GM12878 (cell line): Measurements from ENCODE around the gene KCNMB4. TPM values are rescaled to one million over a fixed set of nuclear protein-coding genes. Genes with fewer than 3 reads are reported as not detected.

Source experiments
- ATAC-seq: fragments of 200-7000 bp; cut with Tn5 transposase; 3 replicates; pipeline ENCODE4 v1.9.1; 2020; ENCODE audit warnings: mild to moderate bottlenecking, moderate library complexity
- BruUV-seq: library from RNA; stranded (reverse); fragments of 400-500 nt; replicated peaks from 2 replicates; lab custom pipeline; 2021; lab: Mats Ljungman, UMichigan
- CTCF ChIA-PET: fragments of 300-600 bp; sonication (Branson Sonifier 250); formaldehyde crosslinking; extraction: SDS; loops from one replicate; lab custom pipeline; 2021; ENCODE audit warnings: inconsistent platforms; lab: Yijun Ruan, JAX
- POLR2A ChIA-PET: fragments of 350-600 bp; formaldehyde crosslinking; extraction: SDS; loops from one replicate; lab custom pipeline; 2021; ENCODE audit warnings: inconsistent platforms; lab: Charles Lee
- RAD21 ChIA-PET: fragments of 300-600 bp; sonication (Branson Sonifier 250); formaldehyde crosslinking; loops from one replicate; lab custom pipeline; 2023; ENCODE audit warnings: antibody characterized with exemption; ENCODE audit not compliant: unreplicated experiment; lab: Charles Lee
- SMC1A ChIA-PET: fragments of 300-600 bp; sonication (Branson Sonifier 250); formaldehyde crosslinking; loops from one replicate; lab custom pipeline; 2023; ENCODE audit not compliant: unreplicated experiment, uncharacterized antibody; lab: Charles Lee
- DNase-seq: peaks from one replicate; pipeline ENCODE4 v3.0.0-alpha.2; 2011; ENCODE audit warnings: low read depth, low spot score
- FAIRE-seq: peaks from 3 replicates; lab custom pipeline; 2011; peaks lifted over from hg19 to GRCh38; lab: Jason Lieb, UNC
- H2AFZ ChIP-seq: 2 replicates; pipeline ENCODE4 v1.6.0; 2011; ENCODE audit warnings: low read depth, low read length, control low read depth; ENCODE audit not compliant: control insufficient read depth
- H3K27ac ChIP-seq: 2 replicates; pipeline ENCODE4 v1.5.1; 2011; ENCODE audit warnings: control low read depth; ENCODE audit not compliant: control insufficient read depth, insufficient read depth
- H3K27me3 ChIP-seq, 2 experiments: replicated peaks in 1 of 2; 2 replicates each; pipeline versions ENCODE4 v1.6.0 to v1.6.1; 2011; ENCODE audit warnings: low read length in 1 of 2; ENCODE audit not compliant: control insufficient read depth in 2 of 2, insufficient read depth in 2 of 2
- H3K36me3 ChIP-seq, 2 experiments: 2 replicates each; pipeline ENCODE4 v1.5.1; 2011; ENCODE audit warnings: low read length in 1 of 2; ENCODE audit not compliant: control insufficient read depth in 2 of 2, insufficient read depth in 2 of 2
- H3K4me1 ChIP-seq: 2 replicates; pipeline ENCODE4 v1.6.1; 2011; ENCODE audit warnings: mild to moderate bottlenecking, low read length, moderate library complexity, mixed read lengths; ENCODE audit not compliant: control insufficient read depth, insufficient read depth
- H3K4me2 ChIP-seq: 2 replicates; pipeline ENCODE4 v1.6.0; 2011; ENCODE audit warnings: control low read depth; ENCODE audit not compliant: control insufficient read depth, insufficient read depth
- H3K4me3 ChIP-seq: fragments of 200-600 bp; sonication (generic); 2 replicates; pipeline ENCODE4 v1.5.1; 2016
- H3K79me2 ChIP-seq: 2 replicates; pipeline ENCODE4 v1.6.0; 2011; ENCODE audit warnings: low read length; ENCODE audit not compliant: control insufficient read depth, insufficient read depth
- H3K9ac ChIP-seq: 2 replicates; pipeline ENCODE4 v1.8.0; 2011; ENCODE audit warnings: low read length, control low read depth, mixed read lengths; ENCODE audit not compliant: control insufficient read depth, insufficient read depth
- H3K9me3 ChIP-seq: replicated peaks from 3 replicates; pipeline ENCODE4 v1.5.1; 2011; ENCODE audit warnings: mild to moderate bottlenecking, low read length; ENCODE audit not compliant: control insufficient read depth, insufficient read depth
- H4K20me1 ChIP-seq: 2 replicates; pipeline ENCODE4 v1.6.0; 2011; ENCODE audit not compliant: control insufficient read depth, insufficient read depth
- MEF2B ChIP-seq: fragments of 450-650 bp; IDR thresholded peaks from 2 replicates; pipeline ENCODE4 v1.6.1; 2018; ENCODE audit warnings: mild to moderate bottlenecking, moderate library complexity; ENCODE audit not compliant: partially characterized antibody, poor library complexity, severe bottlenecking
- PAX8 ChIP-seq: fragments of 450-650 bp; IDR thresholded peaks from 2 replicates; pipeline ENCODE4 v1.6.1; 2017; ENCODE audit warnings: mild to moderate bottlenecking, moderate library complexity
- RAD21 ChIP-seq: IDR thresholded peaks from 2 replicates; pipeline ENCODE4 v1.6.1; 2011; ENCODE audit warnings: mild to moderate bottlenecking, low read depth, low read length, moderate library complexity; ENCODE audit not compliant: insufficient read depth
- RBBP5 ChIP-seq: fragments of 200-600 bp; sonication (generic); conservative IDR thresholded peaks from 2 replicates; pipeline ENCODE4 v1.6.1; 2016
- RUNX3 ChIP-seq: IDR thresholded peaks from 2 replicates; pipeline ENCODE4 v1.6.1; 2012; ENCODE audit warnings: low read length, inconsistent platforms
- TARDBP ChIP-seq: IDR thresholded peaks from 2 replicates; pipeline ENCODE4 v1.6.1; 2016; ENCODE audit warnings: borderline replicate concordance
- ZZZ3 ChIP-seq: IDR thresholded peaks from 2 replicates; pipeline ENCODE4 v1.6.1; 2011; ENCODE audit warnings: low read depth; ENCODE audit not compliant: control insufficient read depth, insufficient read length
- WGBS: methylation state at CpG from one replicate; pipeline ENCODE4 v1.1.6; 2016; ENCODE audit warnings: low lambda C conversion rate; ENCODE audit not compliant: insufficient replicate concordance, insufficient coverage; ENCODE audit errors: missing lambda C conversion rate; 5-methylcytosine and 5-hydroxymethylcytosine counted together
- in situ Hi-C: fragments of 300-500 bp; cut with MboI; formaldehyde crosslinking; loops from 9 replicates; pipeline ENCODE4 v1.14.3; 2018; ENCODE audit warnings: mixed read lengths
- intact Hi-C: fragments of 100-400 bp; cut with micrococcal nuclease; formaldehyde crosslinking; loops from one replicate; pipeline ENCODE4 v1.14.2; 2022; ENCODE audit not compliant: unreplicated experiment
- polyA plus RNA-seq, 11 experiments: library from polyadenylated mRNA; depleted of rRNA in 4 of 11; unstranded in 6 of 11; stranded (reverse) in 5 of 11; fragments of >200 nt; fragmentation: Nextera tagmentation in 4 of 11; fragmentation: Illumina TruSeq in 1 of 11; extraction: Ambion mirVana in 4 of 11; extraction: Trizol in 1 of 11; gene quantifications; 1 replicate in 1 of 11; 2 replicates in 10 of 11; pipeline versions ENCODE4 v1.2.1 to v1.2.3, GENCODE V29; 2011 to 2016; ENCODE audit warnings: inconsistent platforms in 2 of 11, missing spikeins in 2 of 11, low read depth in 1 of 11
- total RNA-seq, 4 experiments: library from RNA; depleted of rRNA in 3 of 4; stranded (reverse); fragments of >200 nt in 3 of 4; fragmentation: Illumina TruSeq in 1 of 4; extraction: Trizol in 1 of 4; gene quantifications; 2 replicates each; pipeline versions ENCODE4 v1.2.1 to v1.2.3, GENCODE V29; 2013 to 2021
- TF ChIP-seq, protein P1 (sequence below): fragments of 450-650 bp; IDR thresholded peaks from 2 replicates; pipeline ENCODE4 v1.6.1; 2016; ENCODE audit warnings: mild to moderate bottlenecking
- TF ChIP-seq, protein P2 (sequence below): IDR thresholded peaks from 2 replicates; pipeline ENCODE4 v1.6.1; 2012; ENCODE audit warnings: mild to moderate bottlenecking, low read depth, low read length
- TF ChIP-seq, protein P3 (sequence below): fragments of 450-650 bp; IDR thresholded peaks from 2 replicates; pipeline ENCODE4 v1.6.1; 2017; ENCODE audit warnings: mild to moderate bottlenecking, low read depth, inconsistent platforms; ENCODE audit not compliant: poor library complexity, severe bottlenecking

Gene KCNMB4
- total and polyA plus RNA-seq, 10 of the 15 experiments (the other 5 are each of a cell fraction or from before 2014, with no cell fraction given): 0.06 to 0.37 (median 0.16) TPM; not detected in 2

DNA sequence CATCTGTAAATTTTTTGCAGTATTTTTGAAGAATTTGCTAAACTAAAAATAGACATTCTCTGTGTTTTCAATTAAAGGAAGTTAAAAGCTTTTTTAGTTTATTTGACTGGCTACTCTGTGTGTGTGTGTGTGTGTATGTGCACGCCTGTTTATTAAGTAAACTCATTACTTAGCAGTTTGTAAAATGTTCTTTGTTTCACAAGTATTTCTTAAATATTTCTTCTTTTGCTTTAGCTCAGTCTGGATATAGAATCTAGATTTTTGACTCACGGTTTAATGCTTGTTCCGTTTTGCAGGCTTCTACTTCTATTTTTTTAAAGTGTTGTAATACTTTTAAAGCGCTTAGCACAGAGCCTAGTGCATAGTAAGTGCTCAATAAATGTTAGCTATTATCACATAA, 46.5 kb upstream of the KCNMB4 start:
- POLR2A ChIA-PET: no interaction called here
- Histone ChIP-seq H2AFZ (no peak overlapping the region), H3K27me3 (no peaks in the 10 kb centered on the region), H3K27ac (no peak overlapping the region), H3K9ac (no peak overlapping the region), H3K79me2 (peaks cover 7% of the 10 kb centered on the region), H3K9me3 (no peaks in the 10 kb centered on the region), H3K4me3 (no peak overlapping the region), H3K4me2 (no peak overlapping the region), H3K36me3 (peaks cover 0 to 7% of the 10 kb centered on the region in 2 experiments; a peak in 3 of 4 replicates), H3K4me1 (peaks cover 11% of the 10 kb centered on the region), H4K20me1 (no peaks in the 10 kb centered on the region)
- BruUV-seq: no TSS peak
- no peak for TF ChIP-seq RAD21
- TF ChIP-seq MEF2B: no peak
- TF ChIP-seq TARDBP: no peak
- no peak for TF ChIP-seq RUNX3
- no peak for TF ChIP-seq PAX8
- no peak for TF ChIP-seq ZZZ3
- RAD21 ChIA-PET: interaction anchor here (0.8 kb wide), 1 partner anchor 38 kb away, joined by 3 read pairs; no protein-coding TSS in a partner anchor
- SMC1A ChIA-PET: interaction anchor here (0.8 to 1.8 kb wide), 3 partner anchors 10 to 18 kb away, joined by 3 to 7 read pairs (median 4); no protein-coding TSS in a partner anchor
- in situ Hi-C loops (no loop called here), intact Hi-C loops (no loop called here)
- DNase-seq: no peak
- 97% methylated on average over 4 of the region's 4 CpGs for WGBS
- CTCF ChIA-PET: no interaction called here
- no peak for FAIRE-seq
- no peak for ATAC-seq

DNA sequence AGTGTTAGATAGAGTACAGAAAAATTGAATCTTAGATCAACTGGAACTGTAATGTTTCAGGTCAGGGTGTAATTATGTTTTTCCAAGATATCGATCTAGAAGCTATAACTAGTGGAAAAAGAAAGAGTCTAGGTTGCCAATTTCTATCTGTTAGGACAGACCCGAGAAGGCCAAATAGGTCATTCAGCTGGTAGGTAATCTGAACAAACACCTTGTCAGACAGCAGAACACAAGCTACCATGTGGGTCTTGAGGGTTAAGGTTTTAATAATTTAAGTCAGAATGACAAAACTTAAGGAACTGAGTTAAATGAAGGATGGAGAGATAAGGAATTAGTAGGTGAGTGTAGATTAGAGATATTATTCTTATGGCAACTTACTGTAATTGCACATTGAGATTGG, 44.9 kb upstream of the KCNMB4 start:
- Histone ChIP-seq H3K4me1 (peaks cover 11% of the 10 kb centered on the region), H3K27me3 (no peaks in the 10 kb centered on the region), H4K20me1 (no peaks in the 10 kb centered on the region), H2AFZ (no peak overlapping the region), H3K36me3 (peaks cover 0 to 7% of the 10 kb centered on the region in 2 experiments; a peak in 3 of 4 replicates), H3K79me2 (peaks cover 7% of the 10 kb centered on the region), H3K9ac (no peak overlapping the region), H3K4me3 (no peak overlapping the region), H3K4me2 (no peak overlapping the region), H3K9me3 (no peaks in the 10 kb centered on the region), H3K27ac (no peak overlapping the region)
- no TSS peak for BruUV-seq
- in situ Hi-C loops: no loop called here
- CTCF ChIA-PET: no interaction called here
- 96% methylated on average over 2 of the region's 2 CpGs for WGBS
- FAIRE-seq: no peak
- SMC1A ChIA-PET: interaction anchor here (1.0 kb wide), 1 partner anchor 39 kb away, joined by 4 read pairs; no protein-coding TSS in a partner anchor
- ATAC-seq: no peak
- POLR2A ChIA-PET: no interaction called here
- intact Hi-C loops: no loop called here
- RAD21 ChIA-PET: no interaction called here
- DNase-seq: no peak
- no peak for TF ChIP-seq RBBP5
- TF ChIP-seq, protein P1, sequence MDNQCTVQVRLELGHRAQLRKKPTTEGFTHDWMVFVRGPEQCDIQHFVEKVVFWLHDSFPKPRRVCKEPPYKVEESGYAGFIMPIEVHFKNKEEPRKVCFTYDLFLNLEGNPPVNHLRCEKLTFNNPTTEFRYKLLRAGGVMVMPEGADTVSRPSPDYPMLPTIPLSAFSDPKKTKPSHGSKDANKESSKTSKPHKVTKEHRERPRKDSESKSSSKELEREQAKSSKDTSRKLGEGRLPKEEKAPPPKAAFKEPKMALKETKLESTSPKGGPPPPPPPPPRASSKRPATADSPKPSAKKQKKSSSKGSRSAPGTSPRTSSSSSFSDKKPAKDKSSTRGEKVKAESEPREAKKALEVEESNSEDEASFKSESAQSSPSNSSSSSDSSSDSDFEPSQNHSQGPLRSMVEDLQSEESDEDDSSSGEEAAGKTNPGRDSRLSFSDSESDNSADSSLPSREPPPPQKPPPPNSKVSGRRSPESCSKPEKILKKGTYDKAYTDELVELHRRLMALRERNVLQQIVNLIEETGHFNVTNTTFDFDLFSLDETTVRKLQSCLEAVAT: no peak
- TF ChIP-seq, protein P2, sequence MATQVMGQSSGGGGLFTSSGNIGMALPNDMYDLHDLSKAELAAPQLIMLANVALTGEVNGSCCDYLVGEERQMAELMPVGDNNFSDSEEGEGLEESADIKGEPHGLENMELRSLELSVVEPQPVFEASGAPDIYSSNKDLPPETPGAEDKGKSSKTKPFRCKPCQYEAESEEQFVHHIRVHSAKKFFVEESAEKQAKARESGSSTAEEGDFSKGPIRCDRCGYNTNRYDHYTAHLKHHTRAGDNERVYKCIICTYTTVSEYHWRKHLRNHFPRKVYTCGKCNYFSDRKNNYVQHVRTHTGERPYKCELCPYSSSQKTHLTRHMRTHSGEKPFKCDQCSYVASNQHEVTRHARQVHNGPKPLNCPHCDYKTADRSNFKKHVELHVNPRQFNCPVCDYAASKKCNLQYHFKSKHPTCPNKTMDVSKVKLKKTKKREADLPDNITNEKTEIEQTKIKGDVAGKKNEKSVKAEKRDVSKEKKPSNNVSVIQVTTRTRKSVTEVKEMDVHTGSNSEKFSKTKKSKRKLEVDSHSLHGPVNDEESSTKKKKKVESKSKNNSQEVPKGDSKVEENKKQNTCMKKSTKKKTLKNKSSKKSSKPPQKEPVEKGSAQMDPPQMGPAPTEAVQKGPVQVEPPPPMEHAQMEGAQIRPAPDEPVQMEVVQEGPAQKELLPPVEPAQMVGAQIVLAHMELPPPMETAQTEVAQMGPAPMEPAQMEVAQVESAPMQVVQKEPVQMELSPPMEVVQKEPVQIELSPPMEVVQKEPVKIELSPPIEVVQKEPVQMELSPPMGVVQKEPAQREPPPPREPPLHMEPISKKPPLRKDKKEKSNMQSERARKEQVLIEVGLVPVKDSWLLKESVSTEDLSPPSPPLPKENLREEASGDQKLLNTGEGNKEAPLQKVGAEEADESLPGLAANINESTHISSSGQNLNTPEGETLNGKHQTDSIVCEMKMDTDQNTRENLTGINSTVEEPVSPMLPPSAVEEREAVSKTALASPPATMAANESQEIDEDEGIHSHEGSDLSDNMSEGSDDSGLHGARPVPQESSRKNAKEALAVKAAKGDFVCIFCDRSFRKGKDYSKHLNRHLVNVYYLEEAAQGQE: no peak
- TF ChIP-seq, protein P3, sequence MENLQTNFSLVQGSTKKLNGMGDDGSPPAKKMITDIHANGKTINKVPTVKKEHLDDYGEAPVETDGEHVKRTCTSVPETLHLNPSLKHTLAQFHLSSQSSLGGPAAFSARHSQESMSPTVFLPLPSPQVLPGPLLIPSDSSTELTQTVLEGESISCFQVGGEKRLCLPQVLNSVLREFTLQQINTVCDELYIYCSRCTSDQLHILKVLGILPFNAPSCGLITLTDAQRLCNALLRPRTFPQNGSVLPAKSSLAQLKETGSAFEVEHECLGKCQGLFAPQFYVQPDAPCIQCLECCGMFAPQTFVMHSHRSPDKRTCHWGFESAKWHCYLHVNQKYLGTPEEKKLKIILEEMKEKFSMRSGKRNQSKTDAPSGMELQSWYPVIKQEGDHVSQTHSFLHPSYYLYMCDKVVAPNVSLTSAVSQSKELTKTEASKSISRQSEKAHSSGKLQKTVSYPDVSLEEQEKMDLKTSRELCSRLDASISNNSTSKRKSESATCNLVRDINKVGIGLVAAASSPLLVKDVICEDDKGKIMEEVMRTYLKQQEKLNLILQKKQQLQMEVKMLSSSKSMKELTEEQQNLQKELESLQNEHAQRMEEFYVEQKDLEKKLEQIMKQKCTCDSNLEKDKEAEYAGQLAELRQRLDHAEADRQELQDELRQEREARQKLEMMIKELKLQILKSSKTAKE: no peak
